GM19438 (cell line): ENCODE data around the gene CACNG3.

Source experiments
- ATAC-seq: cut with Tn5 transposase; IDR thresholded peaks from one replicate; pipeline ENCODE4 v1.9.1; 2021; ENCODE audit warnings: low read depth; ENCODE audit not compliant: unreplicated experiment

Gene CACNG3

DNA sequence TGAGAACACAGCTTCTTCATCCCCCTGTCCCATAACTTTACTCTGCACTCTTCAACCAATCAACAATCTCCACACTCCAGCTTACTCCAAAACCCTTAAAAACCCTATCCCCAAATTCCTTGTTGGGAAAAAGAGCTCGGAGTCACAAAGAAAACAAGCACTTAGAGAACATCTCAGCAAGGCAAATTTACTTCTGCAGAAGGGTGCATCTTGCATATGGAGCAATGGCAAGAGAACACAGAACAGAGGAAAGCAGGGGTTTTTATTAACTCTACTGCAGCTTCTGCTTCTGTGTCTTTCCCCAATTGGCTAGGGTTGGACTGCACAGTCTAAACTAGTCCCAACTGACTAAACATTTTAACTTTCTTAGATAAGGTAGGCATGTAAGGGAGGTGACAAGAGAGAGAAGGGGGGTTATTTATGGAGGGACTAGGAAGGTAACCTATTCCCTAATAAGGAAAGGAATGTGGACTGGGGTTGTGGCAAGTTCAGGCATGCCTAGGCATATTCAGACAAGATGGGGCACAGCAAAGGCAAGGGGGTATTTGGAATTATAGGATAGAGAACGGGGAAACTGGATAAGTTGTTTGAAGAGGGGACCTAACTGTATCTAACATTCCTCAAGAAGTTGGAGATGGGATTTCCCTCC, 125.5 kb downstream of the CACNG3 start:
- no peak for ATAC-seq

DNA sequence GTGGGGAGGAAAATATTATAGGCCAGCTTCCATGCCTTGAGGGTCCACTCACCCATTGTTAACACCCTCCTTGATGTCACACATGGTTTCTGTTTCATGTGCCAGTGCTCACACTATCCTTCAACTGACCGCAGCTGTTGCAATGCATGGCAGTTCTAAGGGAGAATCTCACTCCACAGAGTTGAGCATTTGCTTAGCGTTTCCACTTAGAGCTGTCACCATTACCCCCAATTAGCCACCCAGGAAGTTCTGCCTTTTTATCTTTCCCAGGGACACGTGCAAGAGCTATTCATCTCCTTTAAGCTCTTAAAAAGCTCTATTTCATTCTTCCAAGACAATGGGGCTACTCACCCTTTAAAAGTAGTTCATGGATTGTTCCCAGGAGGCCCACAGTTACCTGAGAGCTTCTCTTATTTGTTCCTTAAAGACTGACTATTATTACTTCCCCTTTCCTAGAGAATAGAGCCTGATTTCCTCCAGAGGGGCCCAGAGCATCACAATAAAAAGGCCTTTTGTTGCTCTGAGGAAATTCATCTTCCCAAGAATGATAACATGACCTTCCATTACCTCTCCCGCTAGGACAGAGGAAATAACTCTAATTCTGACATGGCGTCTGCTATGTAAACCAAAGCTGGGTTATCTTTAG, 126.8 kb downstream of the CACNG3 start:
- ATAC-seq = no peak

DNA sequence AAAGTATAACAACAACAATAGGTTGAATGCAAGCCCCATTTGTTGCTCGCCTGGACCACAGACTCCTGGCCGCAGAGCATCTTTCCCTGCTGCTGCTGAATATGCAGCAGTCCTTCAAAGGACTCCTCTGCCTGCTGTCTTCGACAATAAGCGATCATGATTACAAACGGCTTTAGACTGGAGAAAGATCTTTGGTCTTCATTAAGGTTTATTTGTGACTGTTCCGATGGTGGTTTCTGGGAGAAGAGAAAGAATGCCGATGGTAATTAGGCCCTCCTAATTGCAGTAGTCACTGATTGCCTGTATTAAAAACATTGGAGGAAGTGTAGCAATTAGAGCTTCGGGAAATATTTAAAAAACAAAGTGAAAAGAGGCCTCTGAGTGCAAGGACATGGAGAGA, 138.2 kb downstream of the CACNG3 start:
- ATAC-seq = no peak

DNA sequence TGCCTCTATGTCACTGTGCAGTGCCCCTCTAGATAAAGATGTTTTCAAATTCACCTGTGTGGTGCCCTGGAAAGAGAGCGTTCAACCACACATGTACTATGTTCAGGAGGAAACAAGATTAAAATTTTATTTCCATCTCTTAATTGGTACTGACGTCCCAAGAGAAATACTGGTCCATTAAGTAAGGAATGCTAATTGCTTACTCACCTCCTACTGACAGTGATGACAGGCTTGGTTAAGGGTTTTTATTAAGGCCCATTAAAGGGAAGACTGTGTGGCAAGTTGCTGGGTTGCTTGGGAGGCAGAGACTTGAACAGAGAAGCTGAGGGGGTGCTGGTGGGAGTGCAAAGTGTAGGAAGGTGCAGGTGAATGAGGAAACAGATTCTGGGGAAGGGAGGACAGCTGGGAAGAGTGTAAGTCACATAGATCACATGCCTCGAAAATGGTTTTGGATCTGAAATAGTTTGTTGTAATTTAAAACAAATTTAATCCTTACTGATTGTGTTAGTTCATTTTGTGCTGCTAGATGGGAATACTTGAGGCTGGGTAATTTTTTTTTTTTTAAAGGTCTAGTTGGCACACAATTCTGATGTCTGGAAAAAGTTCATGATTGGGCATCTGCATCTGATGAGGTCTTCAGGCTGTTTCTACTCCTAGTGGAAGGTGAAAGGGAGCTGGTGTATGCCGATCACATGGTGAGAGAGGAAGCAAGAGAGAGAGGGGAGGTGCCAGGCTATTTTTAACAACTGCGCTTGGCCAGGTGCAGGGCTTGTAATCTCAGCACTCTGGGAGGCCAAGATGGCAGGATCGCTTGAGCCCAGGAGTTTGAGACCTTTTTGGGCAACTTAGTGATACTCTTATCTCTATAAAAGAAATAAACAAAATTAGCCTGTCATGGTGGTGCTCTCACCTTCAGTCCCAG, 140.5 kb downstream of the CACNG3 start:
- no peak for ATAC-seq

DNA sequence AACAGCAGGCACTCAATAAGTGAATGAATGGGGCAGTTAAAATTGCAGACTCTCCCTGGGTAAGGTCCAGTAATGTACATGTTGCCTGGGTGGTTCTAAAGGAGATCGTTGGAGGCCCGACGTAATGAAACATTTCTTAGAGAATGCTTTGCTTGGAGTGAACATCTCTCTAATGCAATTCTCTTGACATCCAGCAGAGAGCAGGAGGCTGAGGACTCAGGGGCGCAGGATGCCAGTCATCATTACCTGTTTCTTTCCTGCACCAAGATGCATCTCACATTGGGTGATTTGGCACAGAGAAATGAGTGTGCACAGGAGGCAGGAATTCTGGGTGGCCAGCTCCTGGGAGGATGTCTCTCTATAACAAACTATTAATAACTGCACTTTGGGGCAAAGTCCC, 152.9 kb downstream of the CACNG3 start:
- ATAC-seq = no peak
